RPMI7951 (cell line): Measurements from ENCODE around the gene TFAM. TPM values are rescaled to one million over a fixed set of nuclear protein-coding genes. Genes with fewer than 3 reads are reported as not detected.

Source experiments
- DNase-seq: peaks from one replicate; pipeline ENCODE4 v3.0.0-alpha.2; 2012; ENCODE audit warnings: low read depth
- total RNA-seq: library from RNA; depleted of rRNA; stranded (reverse); fragments of >200 nt; shearing (Covaris generic); gene quantifications from 2 replicates; pipeline ENCODE4 v1.2.3, GENCODE V29; 2014; rRNA removed

The TFAM gene
- 28.8 and 33.4 TPM in 2 replicates for total RNA-seq

- peak; percentile 90 for DNase-seq
These were observed at the start of gene TFAM for GRCh38 chr10:58384999-58385783. TSS of gene TFAM (plus strand) at chr10:58385410. CDS start at chr10:58385548, 138 bp downstream.

DNA sequence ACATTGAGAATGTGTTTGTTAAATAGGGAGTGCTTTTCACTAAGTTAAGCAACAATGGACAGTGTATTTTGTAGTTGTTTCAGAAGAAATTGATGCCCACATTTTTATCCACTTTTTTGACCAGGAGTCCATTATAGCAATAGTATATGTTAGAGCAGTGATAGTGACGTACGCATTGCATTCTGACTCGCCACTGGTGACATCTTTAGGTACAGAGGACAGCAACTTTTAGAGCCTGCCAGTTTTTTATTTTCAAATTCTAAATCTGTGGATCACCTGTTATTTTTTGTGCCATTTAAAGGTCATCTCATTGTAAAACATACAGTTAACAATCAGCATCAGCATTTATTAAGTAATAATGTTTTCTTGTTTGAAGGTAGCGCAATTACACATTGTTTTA lies 49.0 kb upstream of the TFAM start:
- no peak for DNase-seq

- no peak for DNase-seq
These were observed 43.8 kb upstream of the TFAM start for GRCh38 chr10:58341422-58341821.

DNA sequence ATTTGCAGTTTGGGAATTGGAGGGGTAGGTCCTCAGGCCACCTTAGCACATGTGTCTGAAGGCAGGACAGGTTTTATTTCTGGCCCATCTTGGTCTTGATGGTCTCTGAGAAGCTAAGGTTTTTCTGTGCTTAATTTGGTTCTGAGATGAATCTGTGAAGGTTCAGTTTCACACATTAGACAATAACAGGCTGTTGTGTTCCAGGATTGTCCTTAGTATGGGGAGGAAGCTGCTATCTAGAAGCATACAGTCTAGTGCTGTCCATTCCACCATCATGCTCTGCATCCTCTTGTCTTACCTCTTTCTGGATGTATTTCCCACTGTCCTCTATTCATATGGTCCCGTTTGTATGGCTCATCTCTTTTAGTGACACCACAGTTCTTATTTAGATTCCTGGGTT lies 43.3 kb upstream of the TFAM start:
- DNase-seq: no peak

GRCh38 chr10:58347967-58348366 lies 37.2 kb upstream of the TFAM start:
- no peak for DNase-seq

DNA sequence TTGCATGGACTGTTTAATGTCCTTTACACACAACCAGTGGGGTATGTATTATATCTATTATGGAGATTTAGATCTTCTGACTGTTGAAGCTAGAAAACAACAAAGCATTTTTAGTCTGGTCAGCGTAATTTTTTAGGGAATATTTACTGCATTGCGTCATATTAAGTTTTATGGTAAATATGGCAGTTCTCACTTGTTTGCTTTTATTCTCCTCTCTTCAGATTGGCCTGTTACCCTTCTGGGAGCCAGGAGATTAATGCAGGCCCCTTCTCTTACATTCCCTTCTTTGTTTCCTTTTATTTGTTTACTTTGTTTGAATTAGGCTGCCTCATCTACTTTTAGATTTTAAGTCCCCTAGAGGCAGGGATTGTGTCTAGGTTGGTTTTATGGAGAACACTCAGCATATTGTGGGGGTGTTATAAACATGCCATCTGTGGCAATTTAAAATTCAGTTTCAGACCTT lies 36.6 kb upstream of the TFAM start:
- DNase-seq: peak; percentile 22

- no peak for DNase-seq
These were observed 35.2 kb upstream of the TFAM start for GRCh38 chr10:58350023-58350422.

DNA sequence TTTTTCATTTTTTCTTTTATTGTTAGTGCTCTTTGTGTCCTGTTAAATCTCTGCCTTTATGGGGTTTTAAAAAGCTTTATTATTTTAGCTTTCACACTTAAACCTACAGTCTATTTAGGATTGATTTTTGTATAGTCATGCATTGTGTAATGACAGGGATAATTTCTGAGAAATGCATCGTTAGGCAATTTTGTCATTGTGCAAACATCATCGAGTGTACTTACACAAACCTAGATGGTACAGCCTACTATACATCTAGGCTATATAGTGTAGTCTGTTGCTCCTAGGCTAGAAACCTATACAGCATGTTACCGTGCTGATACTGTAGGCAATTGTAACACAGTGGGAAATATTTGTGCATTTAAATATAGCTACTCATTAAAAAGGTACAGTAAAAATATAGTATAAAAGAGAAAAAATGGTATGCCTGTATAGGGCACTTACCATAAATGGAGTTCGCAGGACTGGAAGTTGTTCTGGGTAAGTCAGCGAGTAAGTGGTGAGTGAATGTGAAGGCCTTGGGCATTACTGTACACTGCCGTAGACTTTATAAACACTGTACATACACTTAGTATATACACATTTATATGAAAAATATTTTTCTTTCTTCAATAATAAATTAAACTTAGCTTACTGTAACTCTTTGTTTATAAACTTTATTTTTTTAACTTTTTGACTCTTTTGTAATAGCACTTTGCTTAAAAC lies 34.4 kb upstream of the TFAM start:
- DNase-seq: no peak

- no peak for DNase-seq
These were observed 33.3 kb upstream of the TFAM start for GRCh38 chr10:58351616-58352578.

DNA sequence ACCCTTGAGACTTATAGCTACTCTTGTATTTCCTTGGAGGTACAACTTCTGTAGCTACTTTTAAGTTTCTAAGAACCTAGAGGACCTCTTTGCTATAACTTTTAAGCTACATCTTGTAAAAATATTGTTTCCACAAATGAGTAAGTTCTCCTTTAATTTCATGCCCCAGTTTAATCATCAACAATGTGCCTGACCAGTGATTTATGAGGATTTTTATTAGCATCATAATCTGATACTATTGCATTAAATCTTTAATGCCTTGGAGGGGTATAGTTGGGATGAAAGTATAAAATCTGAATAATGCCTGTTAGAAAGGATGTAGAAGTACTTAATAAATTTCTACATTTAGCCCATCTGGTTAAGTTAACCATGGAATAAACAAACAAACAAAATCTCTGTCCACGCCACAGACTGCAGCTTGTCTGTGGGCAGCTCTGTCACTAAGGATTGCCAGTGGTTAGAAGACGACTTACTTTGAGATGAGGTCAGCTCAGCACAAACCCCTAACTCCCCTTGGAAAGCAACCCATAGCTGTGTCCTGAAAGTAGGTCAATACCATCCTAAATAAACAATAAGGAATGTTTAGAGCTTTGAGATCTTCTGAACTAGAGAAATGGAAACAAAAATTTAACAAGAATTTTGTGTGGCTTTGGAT lies 32.1 kb upstream of the TFAM start:
- DNase-seq: no peak

DNA sequence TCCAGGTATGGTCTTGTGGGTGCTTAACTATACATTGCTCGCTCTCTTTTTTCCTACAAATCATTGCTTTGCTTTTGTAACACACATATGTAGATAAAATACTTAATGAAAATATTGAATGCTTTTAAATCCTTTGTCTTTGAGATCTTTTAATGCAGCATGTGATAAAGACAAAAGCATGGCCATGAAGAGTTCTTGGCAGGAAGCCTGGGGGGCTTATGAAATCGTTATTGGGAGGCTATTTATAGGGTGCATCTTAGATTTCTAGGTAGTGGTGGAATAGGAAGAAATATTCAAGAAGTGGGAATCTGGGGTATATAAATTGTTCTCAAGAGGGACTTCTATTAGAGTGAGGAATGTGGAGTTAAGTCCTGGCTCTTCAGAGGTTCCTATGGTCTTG lies 28.5 kb upstream of the TFAM start:
- no peak for DNase-seq

GRCh38 chr10:58358314-58358933 lies 26.8 kb upstream of the TFAM start:
- no peak for DNase-seq

- DNase-seq: no peak
These were observed 26.3 kb upstream of the TFAM start for GRCh38 chr10:58358947-58359346.

- no peak for DNase-seq
These were observed 25.7 kb upstream of the TFAM start for GRCh38 chr10:58359541-58359940.

DNA sequence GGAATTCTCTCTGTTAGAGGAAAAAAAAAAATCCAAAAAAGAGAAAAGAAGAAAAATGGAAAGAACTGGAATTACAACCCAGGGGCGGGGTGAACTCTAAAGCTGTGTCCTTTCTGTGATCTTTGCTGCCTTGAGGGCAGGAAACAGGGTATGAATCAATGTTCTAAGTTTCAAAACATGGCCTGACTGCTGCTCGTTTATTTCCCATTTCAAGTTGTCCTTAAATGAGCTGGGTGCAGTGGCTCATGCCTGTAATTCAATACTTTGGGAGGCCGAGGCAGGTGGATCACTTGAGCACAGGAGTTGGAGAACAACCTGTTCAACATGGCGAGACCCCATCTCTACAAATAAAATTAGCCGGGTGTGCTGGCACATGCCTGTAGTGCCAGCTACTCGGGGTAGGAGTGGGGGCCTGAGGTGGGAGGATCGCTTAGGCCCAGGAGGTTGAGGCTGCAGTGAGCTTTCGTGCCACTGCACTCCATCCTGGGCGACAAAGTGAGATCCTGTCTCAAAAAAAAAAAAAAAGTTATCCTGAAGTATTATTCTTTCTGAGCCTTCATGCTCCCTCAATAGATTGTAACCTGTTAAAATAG lies 24.7 kb upstream of the TFAM start:
- peak; percentile 57 for DNase-seq

DNA sequence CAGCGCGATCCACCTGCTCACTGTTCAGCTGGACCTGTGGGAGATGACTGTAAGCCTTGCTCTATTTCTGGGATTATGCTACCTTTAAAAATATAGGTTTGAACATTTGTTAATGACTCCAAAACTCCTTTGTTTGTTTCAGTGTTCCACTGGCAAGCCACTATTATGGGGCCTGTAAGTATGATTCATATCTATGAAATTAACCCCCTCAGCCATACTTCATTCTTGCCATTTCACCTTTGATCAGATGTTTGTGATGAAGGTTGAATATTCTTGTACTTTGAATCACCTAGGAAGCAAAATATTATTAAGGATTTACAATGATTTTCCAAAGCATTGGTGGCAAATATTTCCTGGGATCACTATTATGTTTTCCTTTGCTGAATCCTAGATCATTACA lies 23.9 kb upstream of the TFAM start:
- DNase-seq: no peak

DNA sequence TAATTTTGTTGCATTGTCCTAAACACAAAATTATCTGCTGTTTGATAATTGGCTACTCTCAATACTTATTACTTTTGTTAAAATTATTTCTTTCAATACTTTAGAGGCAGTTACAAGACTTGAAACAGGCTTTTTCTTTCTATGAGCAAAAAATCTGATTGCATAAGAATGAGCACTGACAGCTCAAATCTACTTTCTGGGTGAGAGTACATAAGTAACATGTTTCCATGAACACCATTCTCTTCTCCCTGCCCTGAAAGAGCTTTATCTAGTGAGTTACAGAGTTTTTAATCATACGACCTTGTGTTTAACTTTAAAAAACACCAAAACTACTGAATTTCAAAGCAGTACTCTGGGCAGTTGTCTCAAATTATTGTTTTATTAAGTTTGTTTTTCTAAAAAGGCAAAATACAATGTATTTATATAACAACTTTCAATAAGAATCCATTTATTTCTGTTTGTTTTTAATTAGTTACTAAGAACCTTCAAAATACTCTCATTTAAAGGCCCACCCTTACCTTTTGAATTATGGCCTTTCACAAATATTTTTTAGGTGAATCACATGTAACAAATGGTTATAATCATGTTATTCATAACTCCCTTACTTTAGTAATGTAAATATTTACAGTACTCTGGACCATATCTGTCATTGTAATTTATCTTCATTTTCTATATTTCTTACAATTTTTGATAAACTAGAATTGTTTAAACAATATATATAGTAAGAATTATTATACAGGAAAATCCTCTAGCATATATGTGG lies 23.0 kb upstream of the TFAM start:
- no peak for DNase-seq

GRCh38 chr10:58367069-58367468 lies 18.1 kb upstream of the TFAM start:
- DNase-seq: no peak

- DNase-seq: no peak
These were observed 13.7 kb upstream of the TFAM start for GRCh38 chr10:58371473-58371872.
